ENCODE results near the gene PCDHAC1. TPM values are rescaled to one million over a fixed set of nuclear protein-coding genes. Genes with fewer than 3 reads are reported as not detected.
A peak's percentile ranks its signal among the peaks of the same experiment; 100 is the strongest.

Gene PCDHAC1
- total and polyA plus RNA-seq, 2 donors (not counting 3 experiments of a cell fraction or from before 2014, with no cell fraction given), result not detected

DNA sequence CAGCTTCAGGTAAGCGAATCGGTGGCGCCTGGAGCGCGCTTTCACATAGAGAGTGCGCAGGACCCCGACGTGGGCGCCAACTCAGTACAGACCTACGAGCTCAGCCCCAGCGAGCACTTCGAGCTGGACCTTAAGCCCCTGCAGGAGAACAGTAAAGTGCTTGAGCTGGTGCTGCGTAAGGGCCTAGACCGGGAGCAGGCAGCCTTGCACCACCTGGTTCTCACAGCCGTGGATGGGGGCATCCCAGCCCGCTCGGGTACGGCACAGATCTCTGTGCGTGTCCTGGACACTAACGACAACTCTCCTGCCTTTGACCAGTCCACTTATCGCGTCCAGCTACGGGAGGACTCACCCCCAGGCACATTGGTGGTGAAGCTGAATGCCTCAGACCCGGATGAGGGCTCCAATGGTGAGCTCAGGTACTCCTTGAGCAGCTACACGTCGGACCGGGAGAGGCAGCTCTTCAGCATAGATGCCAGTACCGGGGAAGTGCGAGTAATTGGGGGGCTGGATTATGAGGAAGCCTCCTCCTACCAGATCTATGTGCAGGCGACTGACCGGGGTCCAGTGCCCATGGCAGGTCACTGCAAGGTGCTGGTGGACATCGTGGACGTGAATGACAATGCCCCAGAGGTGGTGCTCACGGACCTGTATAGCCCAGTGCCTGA, 41.3 kb downstream of the PCDHAC1 start:
- H3K36me3 ChIP-seq (ENCODE audit: control insufficient read depth in 2 of 2, extremely low read depth in 1 of 2, insufficient read depth in 2 of 2, low read length in 2 of 2), result no peaks in the 10 kb centered on the region
- BruUV-seq (replicated peaks), result no TSS peak
- H3K4me1 ChIP-seq (ENCODE audit: control insufficient read depth, extremely low read depth, insufficient read depth, low read length), result peaks cover 4% of the 10 kb centered on the region
- no peaks in the 10 kb centered on the region for H3K79me2 ChIP-seq (ENCODE audit: control insufficient read depth, insufficient read depth, low read length)
- peaks cover 10 to 19% of the 10 kb centered on the region in 2 experiments for H3K27me3 ChIP-seq (ENCODE audit: control insufficient read depth in 2 of 2, insufficient read depth in 2 of 2, low read length in 2 of 2)
- CTCF ChIA-PET, result interaction anchor here (1.2 to 1.3 kb wide), 2 partner anchors 9 to 72 kb away, joined by 4 to 5 read pairs; no protein-coding TSS in a partner anchor
- H3K27ac ChIP-seq (ENCODE audit: insufficient read depth, low read depth, low read length), result no peak overlapping the region
- DNase-seq (ENCODE audit: low read depth, low spot score) (peak; percentile 3), FAIRE-seq (no peak)
- POLR2A ChIA-PET, result no interaction called here
- H3K9me3 ChIP-seq (replicated peaks; ENCODE audit: control insufficient read depth, insufficient read depth, low read length), result no peaks in the 10 kb centered on the region
- H2AFZ ChIP-seq (ENCODE audit: low read depth, low read length), result peak overlapping the region; percentile 88
- no peaks in the 10 kb centered on the region for H3K9me1 ChIP-seq (replicated peaks; ENCODE audit: control insufficient read depth, extremely low read depth, insufficient read depth, low read length)
- H3K4me3 ChIP-seq (replicated peaks in 1 of 3; ENCODE audit: insufficient read depth in 1 of 3, low read depth in 1 of 3, low read length in 3 of 3), result peak overlapping the region in 1 of 3 experiments; percentile 54
- dilution Hi-C loops (cut with MboI; ENCODE audit: extremely low pct_ligation_motif_present, low sequenced_read_pairs), result no loop called here
- intact Hi-C loops (cut with micrococcal nuclease), result loop anchor here (5.0 kb wide), 1 partner anchor 75 kb away; no protein-coding TSS in a partner anchor
- no peaks in the 10 kb centered on the region for H4K20me1 ChIP-seq (replicated peaks; ENCODE audit: control insufficient read depth, extremely low read depth, insufficient read depth, low read length)
- H3K9ac ChIP-seq (replicated peaks; ENCODE audit: extremely low read depth, insufficient read depth, low read length), result no peak overlapping the region
- peak overlapping the region; percentile 64 for H3K4me2 ChIP-seq (ENCODE audit: insufficient read depth, low read length)
- TF ChIP-seq FOS (IDR thresholded peaks at IDR 0.05; ENCODE audit: borderline replicate concordance, insufficient read depth, low read length) (no peak), JUN (IDR thresholded peaks at IDR 0.05; ENCODE audit: borderline replicate concordance, insufficient read depth, insufficient read length, low read depth) (no peak), POLR2AphosphoS5 (IDR thresholded peaks at IDR 0.05; ENCODE audit: insufficient read depth, low read depth, low read length) (no peak), GATA2 (IDR thresholded peaks at IDR 0.05; ENCODE audit: insufficient read depth, insufficient read length, low read depth, low read length) (no peak), EZH2 (IDR thresholded peaks at IDR 0.05; ENCODE audit: borderline replicate concordance, low read depth, low read length, severe bottlenecking) (no peak), MYC (IDR thresholded peaks at IDR 0.05; ENCODE audit: low read depth, low read length) (no peak), POLR2A (IDR thresholded peaks at IDR 0.05; ENCODE audit: low read depth, low read length) (no peak)
- TF ChIP-seq, protein P1, sequence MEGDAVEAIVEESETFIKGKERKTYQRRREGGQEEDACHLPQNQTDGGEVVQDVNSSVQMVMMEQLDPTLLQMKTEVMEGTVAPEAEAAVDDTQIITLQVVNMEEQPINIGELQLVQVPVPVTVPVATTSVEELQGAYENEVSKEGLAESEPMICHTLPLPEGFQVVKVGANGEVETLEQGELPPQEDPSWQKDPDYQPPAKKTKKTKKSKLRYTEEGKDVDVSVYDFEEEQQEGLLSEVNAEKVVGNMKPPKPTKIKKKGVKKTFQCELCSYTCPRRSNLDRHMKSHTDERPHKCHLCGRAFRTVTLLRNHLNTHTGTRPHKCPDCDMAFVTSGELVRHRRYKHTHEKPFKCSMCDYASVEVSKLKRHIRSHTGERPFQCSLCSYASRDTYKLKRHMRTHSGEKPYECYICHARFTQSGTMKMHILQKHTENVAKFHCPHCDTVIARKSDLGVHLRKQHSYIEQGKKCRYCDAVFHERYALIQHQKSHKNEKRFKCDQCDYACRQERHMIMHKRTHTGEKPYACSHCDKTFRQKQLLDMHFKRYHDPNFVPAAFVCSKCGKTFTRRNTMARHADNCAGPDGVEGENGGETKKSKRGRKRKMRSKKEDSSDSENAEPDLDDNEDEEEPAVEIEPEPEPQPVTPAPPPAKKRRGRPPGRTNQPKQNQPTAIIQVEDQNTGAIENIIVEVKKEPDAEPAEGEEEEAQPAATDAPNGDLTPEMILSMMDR (IDR thresholded peaks at IDR 0.05; ENCODE audit: extremely low read depth in 1 of 2, insufficient read depth in 1 of 2, low read depth in 1 of 2, low read length in 2 of 2), result no peak
- TF ChIP-seq, protein P2, sequence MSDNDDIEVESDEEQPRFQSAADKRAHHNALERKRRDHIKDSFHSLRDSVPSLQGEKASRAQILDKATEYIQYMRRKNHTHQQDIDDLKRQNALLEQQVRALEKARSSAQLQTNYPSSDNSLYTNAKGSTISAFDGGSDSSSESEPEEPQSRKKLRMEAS (IDR thresholded peaks at IDR 0.05; ENCODE audit: insufficient read depth, insufficient read length), result no peak

Measured in endothelial cell of umbilical vein (primary cell).